Measurements from ENCODE around the gene SOAT1. TPM values are rescaled to one million over a fixed set of nuclear protein-coding genes. Genes with fewer than 3 reads are reported as not detected.

Gene SOAT1
- total RNA-seq, 4 donors from 2014 or later, result 15.0 to 18.6 (median 16.9) TPM

DNA sequence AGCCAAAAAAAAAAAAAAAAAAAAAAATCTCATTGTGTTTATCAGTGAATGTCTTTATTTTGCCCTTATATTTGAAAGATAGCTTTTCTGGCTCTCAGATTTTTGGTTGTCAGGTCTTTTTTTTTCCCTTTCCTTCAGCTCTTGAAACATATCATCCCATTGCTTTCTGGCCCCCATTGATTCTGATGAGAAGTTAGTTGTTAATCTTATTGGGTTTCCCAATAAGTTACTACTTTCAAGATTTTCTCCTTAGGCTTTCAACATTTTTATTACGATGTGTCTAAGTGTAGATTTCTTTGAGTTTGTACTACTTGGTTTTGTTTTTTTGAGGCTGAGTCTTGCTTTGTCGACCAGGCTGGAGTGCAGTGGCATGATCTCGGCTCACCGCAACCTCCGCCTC lies 14.7 kb upstream of the SOAT1 start:
- intact Hi-C loops (cut with DNase I), result no loop called here
- no peak for DNase-seq
- Histone ChIP-seq H3K9me3 (no peaks in the 10 kb centered on the region), H3K27ac (no peak overlapping the region), H3K36me3 (no peaks in the 10 kb centered on the region), H3K27me3 (no peaks in the 10 kb centered on the region), H3K4me3 (replicated peaks in 1 of 3) (no peak overlapping the region), H3K4me1 (no peaks in the 10 kb centered on the region)
- WGBS, 2 donors, result 92 to 93% methylated on average over 5 of the region's 5 CpGs
- TF ChIP-seq, protein P1, sequence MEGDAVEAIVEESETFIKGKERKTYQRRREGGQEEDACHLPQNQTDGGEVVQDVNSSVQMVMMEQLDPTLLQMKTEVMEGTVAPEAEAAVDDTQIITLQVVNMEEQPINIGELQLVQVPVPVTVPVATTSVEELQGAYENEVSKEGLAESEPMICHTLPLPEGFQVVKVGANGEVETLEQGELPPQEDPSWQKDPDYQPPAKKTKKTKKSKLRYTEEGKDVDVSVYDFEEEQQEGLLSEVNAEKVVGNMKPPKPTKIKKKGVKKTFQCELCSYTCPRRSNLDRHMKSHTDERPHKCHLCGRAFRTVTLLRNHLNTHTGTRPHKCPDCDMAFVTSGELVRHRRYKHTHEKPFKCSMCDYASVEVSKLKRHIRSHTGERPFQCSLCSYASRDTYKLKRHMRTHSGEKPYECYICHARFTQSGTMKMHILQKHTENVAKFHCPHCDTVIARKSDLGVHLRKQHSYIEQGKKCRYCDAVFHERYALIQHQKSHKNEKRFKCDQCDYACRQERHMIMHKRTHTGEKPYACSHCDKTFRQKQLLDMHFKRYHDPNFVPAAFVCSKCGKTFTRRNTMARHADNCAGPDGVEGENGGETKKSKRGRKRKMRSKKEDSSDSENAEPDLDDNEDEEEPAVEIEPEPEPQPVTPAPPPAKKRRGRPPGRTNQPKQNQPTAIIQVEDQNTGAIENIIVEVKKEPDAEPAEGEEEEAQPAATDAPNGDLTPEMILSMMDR (IDR thresholded peaks at IDR 0.05), result no peak
- TF ChIP-seq POLR2A (IDR thresholded peaks at IDR 0.05), result no peak

DNA sequence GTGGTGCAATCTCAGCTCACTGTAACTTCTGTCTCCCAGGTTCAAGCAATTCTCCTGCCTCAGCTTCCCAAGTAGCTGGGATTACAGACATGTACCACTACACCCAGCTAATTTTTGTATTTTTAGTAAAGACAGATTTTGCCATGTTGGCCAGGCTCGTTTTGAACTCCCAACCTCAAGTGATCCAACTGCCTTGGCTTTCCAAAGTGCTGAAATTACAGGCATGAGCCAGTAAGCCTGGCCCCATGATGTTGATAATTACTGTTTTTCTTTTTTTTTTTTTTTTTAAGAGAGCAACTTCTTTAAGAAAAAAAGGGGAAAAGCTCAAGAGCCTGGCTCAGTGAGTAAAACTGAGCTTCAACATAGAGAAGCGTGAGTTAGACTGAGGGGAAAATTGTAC lies 9.6 kb upstream of the SOAT1 start:
- Histone ChIP-seq H3K27ac (no peak overlapping the region), H3K9me3 (no peaks in the 10 kb centered on the region), H3K36me3 (no peaks in the 10 kb centered on the region), H3K4me3 (replicated peaks in 1 of 3) (no peak overlapping the region), H3K27me3 (no peaks in the 10 kb centered on the region), H3K4me1 (no peaks in the 10 kb centered on the region)
- intact Hi-C loops (cut with DNase I), result no loop called here
- WGBS, 2 donors, result 70% methylated on average over 2 of the region's 2 CpGs
- no peak for TF ChIP-seq POLR2A (IDR thresholded peaks at IDR 0.05)
- TF ChIP-seq, protein P1 (IDR thresholded peaks at IDR 0.05), result no peak
- DNase-seq, result no peak

DNA sequence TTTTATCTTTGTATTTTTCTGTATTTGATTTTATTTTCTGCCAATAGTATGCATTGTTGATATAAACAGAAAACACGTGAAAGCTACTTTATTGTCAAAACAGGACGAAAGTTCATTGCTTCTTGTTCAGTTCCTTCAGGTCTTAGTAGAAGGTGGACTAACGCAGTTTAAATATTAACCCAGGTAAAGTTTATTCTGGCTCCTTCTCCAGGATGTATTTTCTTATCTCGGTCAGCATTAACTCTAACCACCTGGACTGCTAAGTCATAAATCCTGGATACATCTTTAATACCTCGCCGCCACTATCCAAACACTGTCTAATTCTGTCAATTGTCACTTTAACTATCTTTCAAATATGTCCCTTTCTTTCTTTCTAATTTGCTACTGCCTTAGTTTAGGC lies 5.7 kb upstream of the SOAT1 start:
- intact Hi-C loops (cut with DNase I), result no loop called here
- Histone ChIP-seq H3K36me3 (no peaks in the 10 kb centered on the region), H3K4me3 (replicated peaks in 1 of 3) (no peak overlapping the region), H3K9me3 (no peaks in the 10 kb centered on the region), H3K4me1 (no peaks in the 10 kb centered on the region), H3K27ac (no peak overlapping the region), H3K27me3 (no peaks in the 10 kb centered on the region)
- no peak for TF ChIP-seq POLR2A (IDR thresholded peaks at IDR 0.05)
- TF ChIP-seq, protein P1 (IDR thresholded peaks at IDR 0.05), result no peak
- DNase-seq, result no peak
- 91% methylated on average over 6 of the region's 6 CpGs for WGBS, 2 donors

DNA sequence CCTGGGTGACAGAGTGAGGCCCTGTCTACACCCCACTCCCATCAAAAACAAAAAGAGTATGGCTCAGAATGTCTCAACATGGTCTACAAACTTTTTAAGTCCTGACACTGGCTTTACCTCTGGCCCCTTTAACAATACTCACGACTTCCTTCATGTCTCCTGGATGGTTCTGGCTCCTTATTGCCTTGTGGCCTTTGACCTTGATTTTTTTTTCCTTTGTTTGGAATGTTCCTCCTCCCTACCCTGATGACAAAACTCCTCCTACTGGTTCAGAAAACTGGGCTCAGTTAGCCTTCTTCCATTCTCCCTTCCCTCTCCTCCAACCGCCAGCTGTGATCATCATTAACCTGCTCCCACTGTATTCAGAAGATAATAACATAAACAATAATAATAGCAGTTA lies 4.6 kb upstream of the SOAT1 start:
- TF ChIP-seq, protein P1 (IDR thresholded peaks at IDR 0.05), result no peak
- no peak for TF ChIP-seq POLR2A (IDR thresholded peaks at IDR 0.05)
- H3K4me3 ChIP-seq (replicated peaks in 1 of 3), result no peak overlapping the region
- DNase-seq, result no peak
- H3K4me1 ChIP-seq, result no peaks in the 10 kb centered on the region
- 78 to 80% methylated on average over 2 of the region's 2 CpGs for WGBS, 2 donors
- no peaks in the 10 kb centered on the region for H3K27me3 ChIP-seq
- no peak overlapping the region for H3K27ac ChIP-seq
- H3K9me3 ChIP-seq, result no peaks in the 10 kb centered on the region
- H3K36me3 ChIP-seq, result no peaks in the 10 kb centered on the region
- intact Hi-C loops (cut with DNase I), result no loop called here

DNA sequence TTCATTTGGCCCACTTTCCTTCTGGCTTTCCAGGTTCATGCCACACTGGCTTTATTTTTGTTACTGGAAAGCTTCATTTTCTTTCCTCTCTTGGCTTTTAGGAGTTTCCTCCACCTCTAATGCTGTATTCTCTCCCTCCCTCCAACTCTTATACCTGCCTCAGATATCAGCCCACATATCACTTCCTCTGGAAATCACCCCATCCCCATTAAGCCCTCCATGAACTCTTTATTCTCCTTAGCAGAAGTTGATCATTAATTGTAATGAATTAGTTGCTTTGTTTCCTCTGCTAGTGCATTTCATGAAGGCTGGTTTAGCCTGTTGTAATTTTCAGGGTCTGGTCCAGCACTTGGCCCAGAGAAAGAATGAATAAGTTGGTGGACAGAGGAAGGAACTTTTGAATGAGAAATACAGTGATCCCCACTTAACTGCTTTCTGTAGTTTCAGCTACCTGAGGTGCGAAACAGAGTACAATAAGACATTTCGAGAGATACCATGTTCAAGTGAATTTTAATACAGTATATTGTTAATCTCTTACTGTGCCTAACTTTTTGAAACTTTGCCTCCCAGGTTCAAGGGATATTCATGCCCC lies 1.7 kb downstream of the SOAT1 start:
- H3K27ac ChIP-seq, result no peak overlapping the region
- WGBS, 2 donors, result 98 to 100% methylated on average over 2 of the region's 2 CpGs
- H3K36me3 ChIP-seq, result no peaks in the 10 kb centered on the region
- H3K4me1 ChIP-seq, result peaks cover 6 to 7% of the 10 kb centered on the region in 2 donors
- no peak for DNase-seq
- no peak overlapping the region for H3K4me3 ChIP-seq (replicated peaks in 1 of 3)
- TF ChIP-seq, protein P1 (IDR thresholded peaks at IDR 0.05), result no peak
- no peak for TF ChIP-seq POLR2A (IDR thresholded peaks at IDR 0.05)
- H3K27me3 ChIP-seq, result no peaks in the 10 kb centered on the region
- H3K9me3 ChIP-seq, result no peaks in the 10 kb centered on the region
- intact Hi-C loops (cut with DNase I), result no loop called here

Measured in thyroid gland (tissue), 4 donors.